ENCODE measurements around the gene AACS.

Gene AACS

DNA sequence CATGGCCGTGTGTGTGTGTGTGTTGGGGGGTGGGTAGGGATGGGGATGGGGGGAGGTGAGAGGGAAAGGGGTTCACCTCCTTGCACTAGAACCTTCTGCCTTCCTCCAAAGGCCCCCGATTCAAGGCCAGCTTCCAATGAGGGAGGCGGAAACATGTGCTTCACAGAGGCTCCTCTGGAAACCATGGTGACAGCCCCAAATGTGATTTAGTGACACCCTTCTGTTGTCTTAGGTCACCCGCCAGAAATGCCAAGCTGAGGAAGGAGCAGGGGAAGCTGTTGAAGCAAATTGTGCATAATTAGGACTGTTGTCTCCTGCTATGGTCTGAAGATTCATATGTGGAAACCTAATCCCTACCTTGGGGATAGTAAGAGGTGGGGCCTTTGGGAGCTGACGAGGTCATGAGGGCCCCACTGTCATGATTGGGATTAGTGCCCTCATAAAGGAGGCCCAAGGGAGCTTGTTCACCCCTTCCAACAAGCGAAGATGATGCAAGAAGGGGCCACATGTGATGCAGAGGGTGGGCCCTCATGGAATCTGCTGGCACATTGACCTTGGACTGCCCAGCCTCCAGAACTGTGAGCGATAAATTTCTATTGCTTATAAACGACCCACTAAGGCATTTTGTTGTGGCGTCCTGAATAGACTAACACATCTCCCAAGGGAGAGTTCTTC lies 95.2 kb downstream of the AACS start:
- no peak for DNase-seq (ENCODE audit: low read depth in 1 of 2, low spot score in 1 of 2)
- in situ Hi-C loops (cut with HindIII; ENCODE audit: low pct_unique_long_range_greater_than_20kb, low sequenced_read_pairs), result no loop called here
- no peak for TF ChIP-seq JUND (IDR thresholded peaks at IDR 0.05; ENCODE audit: low read depth)

- DNase-seq (ENCODE audit: low read depth in 1 of 2, low spot score in 1 of 2), result no peak
- TF ChIP-seq JUND (IDR thresholded peaks at IDR 0.05; ENCODE audit: low read depth), result no peak
- in situ Hi-C loops (cut with HindIII; ENCODE audit: low pct_unique_long_range_greater_than_20kb, low sequenced_read_pairs), result no loop called here
These were observed 96.4 kb downstream of the AACS start for GRCh38 chr12:125161712-125162022.

- in situ Hi-C loops (cut with HindIII; ENCODE audit: low pct_unique_long_range_greater_than_20kb, low sequenced_read_pairs), result no loop called here
- DNase-seq (ENCODE audit: low read depth in 1 of 2, low spot score in 1 of 2), result no peak
- TF ChIP-seq JUND (IDR thresholded peaks at IDR 0.05; ENCODE audit: low read depth), result no peak
These were observed 97.3 kb downstream of the AACS start for GRCh38 chr12:125162489-125163028.

DNA sequence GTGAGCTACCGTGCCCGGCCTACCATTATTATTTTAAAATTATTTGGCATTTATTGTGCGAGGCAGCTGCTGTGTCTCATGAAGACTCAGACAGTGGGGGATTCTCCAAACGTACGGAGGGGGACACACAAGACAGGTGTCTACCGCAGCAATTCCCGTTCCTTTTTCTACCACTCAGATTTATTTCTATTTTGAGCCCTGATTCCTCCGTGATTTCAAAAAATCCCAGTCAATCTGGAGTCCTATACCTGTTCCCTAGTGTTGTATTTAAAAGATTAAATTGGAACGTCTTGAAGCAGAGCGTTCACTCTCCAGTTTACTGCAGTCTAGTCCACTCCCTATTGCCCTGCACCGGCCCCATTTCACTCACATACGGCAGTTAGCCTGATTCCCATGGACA lies 97.9 kb downstream of the AACS start:
- TF ChIP-seq JUND (IDR thresholded peaks at IDR 0.05; ENCODE audit: low read depth), result no peak
- in situ Hi-C loops (cut with HindIII; ENCODE audit: low pct_unique_long_range_greater_than_20kb, low sequenced_read_pairs), result no loop called here
- no peak for DNase-seq (ENCODE audit: low read depth in 1 of 2, low spot score in 1 of 2)

- no peak for DNase-seq (ENCODE audit: low read depth in 1 of 2, low spot score in 1 of 2)
- no peak for TF ChIP-seq JUND (IDR thresholded peaks at IDR 0.05; ENCODE audit: low read depth)
- in situ Hi-C loops (cut with HindIII; ENCODE audit: low pct_unique_long_range_greater_than_20kb, low sequenced_read_pairs), result no loop called here
These were observed 99.3 kb downstream of the AACS start for GRCh38 chr12:125164541-125164940.

DNA sequence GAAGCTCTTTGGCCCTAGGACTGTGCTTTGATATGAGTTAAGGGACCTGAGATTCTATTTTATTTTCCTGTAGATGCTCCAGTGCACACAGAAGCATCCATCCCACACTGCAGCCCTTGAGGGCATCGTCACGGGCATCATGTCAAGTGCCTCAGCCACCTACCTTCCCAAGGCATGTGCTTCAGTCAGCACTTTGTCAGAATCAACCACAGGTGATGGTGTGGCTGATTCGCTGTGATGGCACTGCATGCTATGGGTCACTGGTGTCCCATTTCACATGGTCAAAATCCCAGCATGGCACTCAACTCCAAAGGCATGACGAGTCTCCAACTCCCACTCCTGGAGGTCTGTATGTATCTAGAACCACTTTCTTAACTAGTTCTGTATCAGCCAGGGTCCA lies 100.8 kb downstream of the AACS start:
- in situ Hi-C loops (cut with HindIII; ENCODE audit: low pct_unique_long_range_greater_than_20kb, low sequenced_read_pairs), result no loop called here
- no peak for TF ChIP-seq JUND (IDR thresholded peaks at IDR 0.05; ENCODE audit: low read depth)
- DNase-seq (ENCODE audit: low read depth in 1 of 2, low spot score in 1 of 2), result no peak

- no peak for DNase-seq (ENCODE audit: low read depth in 1 of 2, low spot score in 1 of 2)
- TF ChIP-seq JUND (IDR thresholded peaks at IDR 0.05; ENCODE audit: low read depth), result no peak
- in situ Hi-C loops (cut with HindIII; ENCODE audit: low pct_unique_long_range_greater_than_20kb, low sequenced_read_pairs), result no loop called here
These were observed 102.4 kb downstream of the AACS start for GRCh38 chr12:125167658-125168057.

DNA sequence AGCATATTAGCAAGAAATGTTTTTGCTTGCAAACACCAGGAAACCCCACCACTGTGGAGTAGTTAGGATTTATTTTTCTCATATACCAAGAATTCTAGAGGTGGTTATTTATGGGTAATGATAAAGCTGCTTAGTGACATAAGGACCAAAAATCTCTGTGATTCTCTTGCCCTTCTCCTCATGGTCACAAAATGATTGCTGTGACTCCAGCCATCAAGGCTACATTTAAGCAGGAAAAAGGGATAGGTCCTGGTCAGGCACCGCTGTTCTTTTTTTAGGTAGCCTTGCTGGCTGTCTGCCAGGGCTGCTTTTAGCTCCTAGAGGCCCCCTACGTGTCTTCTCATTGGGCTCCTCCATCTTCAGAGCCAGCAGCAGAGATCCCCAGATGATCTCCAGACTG lies 104.2 kb downstream of the AACS start:
- in situ Hi-C loops (cut with HindIII; ENCODE audit: low pct_unique_long_range_greater_than_20kb, low sequenced_read_pairs), result no loop called here
- TF ChIP-seq JUND (IDR thresholded peaks at IDR 0.05; ENCODE audit: low read depth), result no peak
- no peak for DNase-seq (ENCODE audit: low read depth in 1 of 2, low spot score in 1 of 2)

- TF ChIP-seq JUND (IDR thresholded peaks at IDR 0.05; ENCODE audit: low read depth), result no peak
- in situ Hi-C loops (cut with HindIII; ENCODE audit: low pct_unique_long_range_greater_than_20kb, low sequenced_read_pairs), result no loop called here
- DNase-seq (ENCODE audit: low read depth in 1 of 2, low spot score in 1 of 2), result no peak
These were observed 104.6 kb downstream of the AACS start for GRCh38 chr12:125169870-125170269.

DNA sequence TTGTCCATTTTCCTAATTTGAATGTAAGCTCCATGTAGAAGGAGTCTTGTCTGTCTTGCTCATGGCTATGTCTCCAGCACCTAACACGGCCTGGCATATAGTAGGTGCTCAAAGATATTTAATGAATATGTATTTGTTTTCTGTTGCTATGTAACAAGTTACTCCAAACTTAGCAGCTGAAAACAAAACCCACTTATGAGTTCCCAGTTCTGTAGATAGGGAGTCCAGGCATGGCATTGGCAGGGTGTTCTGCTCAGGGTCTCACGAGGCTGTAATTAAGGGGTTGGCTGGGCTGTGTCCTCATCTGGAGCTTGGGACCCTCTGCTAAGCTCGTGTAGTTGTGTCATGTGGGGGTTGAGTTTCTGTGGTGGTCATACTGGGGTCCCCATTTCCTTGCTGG lies 106.0 kb downstream of the AACS start:
- TF ChIP-seq JUND (IDR thresholded peaks at IDR 0.05; ENCODE audit: low read depth), result no peak
- DNase-seq (ENCODE audit: low read depth in 1 of 2, low spot score in 1 of 2), result no peak
- in situ Hi-C loops (cut with HindIII; ENCODE audit: low pct_unique_long_range_greater_than_20kb, low sequenced_read_pairs), result no loop called here

- TF ChIP-seq JUND (IDR thresholded peaks at IDR 0.05; ENCODE audit: low read depth), result no peak
- DNase-seq (ENCODE audit: low read depth in 1 of 2, low spot score in 1 of 2), result no peak
- in situ Hi-C loops (cut with HindIII; ENCODE audit: low pct_unique_long_range_greater_than_20kb, low sequenced_read_pairs), result no loop called here
These were observed 107.1 kb downstream of the AACS start for GRCh38 chr12:125172231-125172850.

- TF ChIP-seq JUND (IDR thresholded peaks at IDR 0.05; ENCODE audit: low read depth), result no peak
- in situ Hi-C loops (cut with HindIII; ENCODE audit: low pct_unique_long_range_greater_than_20kb, low sequenced_read_pairs), result no loop called here
- no peak for DNase-seq (ENCODE audit: low read depth in 1 of 2, low spot score in 1 of 2)
These were observed 110.3 kb downstream of the AACS start for GRCh38 chr12:125175576-125175975.

DNA sequence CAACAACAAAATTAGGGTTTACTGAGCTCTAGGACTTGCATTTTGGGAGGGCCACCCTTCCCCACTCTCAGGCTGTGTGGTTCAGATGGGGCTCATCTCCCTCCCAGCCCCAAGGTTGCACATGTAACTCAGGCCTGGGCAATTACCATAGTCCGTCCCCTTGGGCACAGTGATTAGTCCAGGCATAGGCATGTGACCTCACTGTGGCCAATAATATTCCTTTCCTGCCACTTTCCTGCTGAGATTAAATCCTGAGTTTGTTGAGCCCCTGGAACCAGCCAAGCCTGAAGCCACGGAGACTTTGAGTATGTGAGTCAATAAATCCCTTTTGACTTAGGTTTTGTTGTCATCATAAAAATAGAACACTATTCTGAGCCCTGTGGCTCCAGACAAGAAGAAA lies 113.0 kb downstream of the AACS start:
- in situ Hi-C loops (cut with HindIII; ENCODE audit: low pct_unique_long_range_greater_than_20kb, low sequenced_read_pairs), result no loop called here
- TF ChIP-seq JUND (IDR thresholded peaks at IDR 0.05; ENCODE audit: low read depth), result no peak

DNA sequence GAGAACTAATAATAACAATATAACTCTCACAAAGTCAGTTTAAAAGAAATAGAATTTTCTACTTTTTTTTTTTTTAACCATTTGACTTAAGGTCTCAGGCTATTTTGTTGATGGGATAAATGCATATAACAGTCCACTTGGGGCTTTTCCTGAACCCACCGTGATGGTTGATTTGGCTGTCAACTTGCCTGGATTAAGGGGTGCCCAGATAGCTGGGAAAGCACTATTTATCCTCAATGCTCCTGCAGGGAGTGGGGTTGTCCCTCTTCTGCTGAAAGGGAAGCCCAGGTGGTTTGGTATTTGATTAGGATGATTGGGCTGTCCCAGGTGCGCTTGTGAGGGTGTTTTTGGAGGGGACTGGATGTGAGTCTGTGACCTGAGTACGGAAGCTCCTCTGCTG lies 114.9 kb downstream of the AACS start:
- in situ Hi-C loops (cut with HindIII; ENCODE audit: low pct_unique_long_range_greater_than_20kb, low sequenced_read_pairs), result no loop called here
- DNase-seq (ENCODE audit: low read depth in 1 of 2, low spot score in 1 of 2), result no peak
- no peak for TF ChIP-seq JUND (IDR thresholded peaks at IDR 0.05; ENCODE audit: low read depth)

More for the DNA sequence above, 113.0 kb downstream of the AACS start:
- no peak for DNase-seq (ENCODE audit: low read depth in 1 of 2, low spot score in 1 of 2)
